H1 (cell line): Measurements from ENCODE around the gene NR2C2. TPM values are rescaled to one million over a fixed set of nuclear protein-coding genes. Genes with fewer than 3 reads are reported as not detected.

Experiments used
- CTCF ChIA-PET: fragments of 300-600 bp; sonication (Branson Sonifier 250); formaldehyde crosslinking; loops from one replicate; lab custom pipeline; 2021; ENCODE audit not compliant: partially characterized antibody; lab: Charles Lee
- POLR2A ChIA-PET: fragments of 300-600 bp; sonication (Branson Sonifier 250); formaldehyde crosslinking; loops from one replicate; lab custom pipeline; 2021; ENCODE audit warnings: inconsistent platforms; ENCODE audit not compliant: partially characterized antibody; lab: Charles Lee
- DNase-seq, 2 experiments: peaks; one replicate each; pipeline versions ENCODE4 v3.0.0 to v3.0.0-alpha.2; 2010 to 2022; ENCODE audit warnings: low spot score in 2 of 2, low read depth in 1 of 2, mixed read lengths in 1 of 2
- FAIRE-seq: peaks from 2 replicates; lab custom pipeline; 2011; peaks lifted over from hg19 to GRCh38; lab: Jason Lieb, UNC
- H2AFZ ChIP-seq: 2 replicates; pipeline ENCODE4 v1.8.1; 2012; ENCODE audit warnings: low read length, inconsistent platforms
- H2AK5ac ChIP-seq: 2 replicates; pipeline ENCODE4 v1.6.1; 2013; ENCODE audit warnings: low read depth, low read length
- H2BK120ac ChIP-seq: replicated peaks from 2 replicates; pipeline ENCODE3; 2013; ENCODE audit warnings: low read depth, low read length, inconsistent platforms
- H2BK12ac ChIP-seq: 2 replicates; pipeline ENCODE4 v1.6.1; 2013; ENCODE audit warnings: low read depth, low read length
- H2BK15ac ChIP-seq: 2 replicates; pipeline ENCODE4 v1.6.1; 2013; ENCODE audit warnings: low read length
- H2BK20ac ChIP-seq: 2 replicates; pipeline ENCODE4 v1.6.1; 2013; ENCODE audit warnings: low read length
- H2BK5ac ChIP-seq: 2 replicates; pipeline ENCODE4 v1.6.1; 2013; ENCODE audit warnings: low read depth, low read length
- H3K14ac ChIP-seq: 2 replicates; pipeline ENCODE4 v1.6.1; 2013; ENCODE audit warnings: inconsistent platforms; ENCODE audit not compliant: insufficient read length
- H3K18ac ChIP-seq: 2 replicates; pipeline ENCODE4 v1.6.1; 2013; ENCODE audit warnings: low read length; ENCODE audit errors: extremely low read depth
- H3K23ac ChIP-seq: 2 replicates; pipeline ENCODE4 v1.6.1; 2013; ENCODE audit warnings: inconsistent platforms; ENCODE audit not compliant: insufficient read length
- H3K23me2 ChIP-seq: 2 replicates; pipeline ENCODE4 v1.6.1; 2013; ENCODE audit warnings: low read depth, low read length
- H3K27ac ChIP-seq: 2 replicates; pipeline ENCODE4 v1.6.1; 2011; ENCODE audit warnings: low read depth, low read length, inconsistent platforms
- H3K27me3 ChIP-seq, 4 experiments: replicated peaks in 1 of 4; 1 replicate in 1 of 4; 2 replicates in 3 of 4; pipeline versions ENCODE4 v1.6.1 to v1.8.1; 2011 to 2013; ENCODE audit warnings: low read length in 3 of 4, mild to moderate bottlenecking in 3 of 4, inconsistent platforms in 2 of 4, mixed read lengths in 2 of 4, moderate library complexity in 1 of 4; ENCODE audit not compliant: control insufficient read depth in 3 of 4, insufficient read depth in 3 of 4; ENCODE audit errors: extremely low read depth in 1 of 4
- H3K36me3 ChIP-seq, 4 experiments: 2 replicates each; pipeline versions ENCODE4 v1.6.1 to v1.8.1; 2011 to 2013; ENCODE audit warnings: mild to moderate bottlenecking in 4 of 4, low read length in 3 of 4, moderate library complexity in 2 of 4, control low read depth in 1 of 4, inconsistent platforms in 1 of 4; ENCODE audit not compliant: insufficient read depth in 4 of 4, control insufficient read depth in 2 of 4
- H3K4ac ChIP-seq: replicated peaks from 2 replicates; pipeline ENCODE3; 2013; ENCODE audit warnings: low read length, low read depth, mixed read lengths, inconsistent platforms; ENCODE audit not compliant: insufficient read length
- H3K4me1 ChIP-seq, 4 experiments: replicated peaks in 1 of 4; 1 replicate in 1 of 4; 2 replicates in 3 of 4; pipeline versions ENCODE4 v1.6.1 to v1.8.1; 2011 to 2013; ENCODE audit warnings: low read length in 3 of 4, inconsistent platforms in 2 of 4, mixed read lengths in 1 of 4; ENCODE audit not compliant: insufficient read depth in 4 of 4, control insufficient read depth in 3 of 4
- H3K4me2 ChIP-seq, 2 experiments: 2 replicates each; pipeline versions ENCODE4 v1.6.1 to v1.8.1; 2011 to 2013; ENCODE audit warnings: low read depth in 2 of 2, low read length in 2 of 2, control low read depth in 1 of 2, inconsistent platforms in 1 of 2, mild to moderate bottlenecking in 1 of 2; ENCODE audit not compliant: insufficient read depth in 1 of 2
- H3K4me3 ChIP-seq, 4 experiments: fragments of 200-600, 300-600 bp in 1 of 4; sonication (generic), shearing (Covaris generic), sonication (Bioruptor Twin) in 1 of 4; 2 replicates each; pipeline versions ENCODE4 v1.5.1 to v1.8.1; 2011 to 2016; ENCODE audit warnings: low read length in 4 of 4, low read depth in 3 of 4, control low read depth in 2 of 4, inconsistent platforms in 2 of 4, mild to moderate bottlenecking in 2 of 4, mixed read lengths in 1 of 4, moderate library complexity in 1 of 4; ENCODE audit not compliant: insufficient read depth in 2 of 4; ENCODE audit errors: extremely low read depth in 1 of 4
- H3K56ac ChIP-seq: replicated peaks from 2 replicates; pipeline ENCODE3; 2013; ENCODE audit warnings: low read depth, mild to moderate bottlenecking, mixed read lengths, low read length, inconsistent platforms; ENCODE audit not compliant: insufficient read length
- H3K79me1 ChIP-seq: 2 replicates; pipeline ENCODE4 v1.6.1; 2013; ENCODE audit warnings: low read depth, low read length, control low read depth
- H3K79me2 ChIP-seq, 2 experiments: 2 replicates each; pipeline versions ENCODE4 v1.6.1 to v1.8.1; 2012 to 2013; ENCODE audit warnings: low read length in 2 of 2, mild to moderate bottlenecking in 2 of 2, inconsistent platforms in 1 of 2; ENCODE audit not compliant: insufficient read depth in 2 of 2, control insufficient read depth in 1 of 2
- H3K9ac ChIP-seq, 4 experiments: replicated peaks in 1 of 4; 1 replicate in 1 of 4; 2 replicates in 3 of 4; pipeline versions ENCODE4 v1.6.1 to v1.8.1; 2011 to 2013; ENCODE audit warnings: low read depth in 3 of 4, low read length in 3 of 4, control low read depth in 2 of 4, mild to moderate bottlenecking in 2 of 4, moderate library complexity in 2 of 4, inconsistent platforms in 1 of 4; ENCODE audit errors: extremely low read depth in 1 of 4
- H3K9me3 ChIP-seq, 2 experiments: 2 replicates each; pipeline versions ENCODE4 v1.6.1 to v1.8.1; 2012 to 2013; ENCODE audit warnings: mild to moderate bottlenecking in 2 of 2, moderate library complexity in 2 of 2, control low read depth in 1 of 2, inconsistent platforms in 1 of 2, low read depth in 1 of 2, low read length in 1 of 2, mixed read lengths in 1 of 2; ENCODE audit not compliant: insufficient read depth in 2 of 2
- H4K20me1 ChIP-seq, 2 experiments: replicated peaks in 1 of 2; 2 replicates each; pipeline versions ENCODE3 to v1.8.1; 2011 to 2013; ENCODE audit warnings: inconsistent platforms in 2 of 2, low read length in 2 of 2, mild to moderate bottlenecking in 1 of 2; ENCODE audit not compliant: insufficient read depth in 2 of 2, control insufficient read depth in 1 of 2
- H4K5ac ChIP-seq: 2 replicates; pipeline ENCODE4 v1.6.1; 2013; ENCODE audit warnings: low read length, low read depth, mixed read lengths, inconsistent platforms; ENCODE audit not compliant: insufficient read length
- H4K8ac ChIP-seq: 2 replicates; pipeline ENCODE4 v1.8.0; 2013; ENCODE audit warnings: mild to moderate bottlenecking, moderate library complexity, low read length, inconsistent platforms; ENCODE audit not compliant: insufficient read depth; ENCODE audit errors: extremely low read depth
- H4K91ac ChIP-seq: replicated peaks from 2 replicates; pipeline ENCODE3; 2013; ENCODE audit warnings: low read length, mixed read lengths, inconsistent platforms; ENCODE audit not compliant: insufficient read length
- CBX5 ChIP-seq: fragments of 300-800, 300-1000 bp; sonication (generic); IDR thresholded peaks from 2 replicates; pipeline ENCODE4 v1.7.1; 2016; ENCODE audit warnings: antibody characterized with exemption, low read length, low read depth
- JUND ChIP-seq: IDR thresholded peaks from 2 replicates; pipeline ENCODE4 v1.6.1; 2011; ENCODE audit warnings: mild to moderate bottlenecking, improper control_type of control experiment, low read length
- POU5F1 ChIP-seq: IDR thresholded peaks from 2 replicates; pipeline ENCODE4 v1.6.1; 2011; ENCODE audit warnings: low read depth, mild to moderate bottlenecking, low read length, moderate library complexity
- RAD21 ChIP-seq, 2 experiments: IDR thresholded peaks in 1 of 2; conservative IDR thresholded peaks in 1 of 2; 2 replicates each; pipeline ENCODE4 v1.6.1; 2011; ENCODE audit warnings: low read depth in 2 of 2, low read length in 2 of 2, improper control_type of control experiment in 1 of 2, inconsistent platforms in 1 of 2, mild to moderate bottlenecking in 1 of 2, moderate library complexity in 1 of 2
- TEAD4 ChIP-seq: IDR thresholded peaks from 2 replicates; pipeline ENCODE4 v1.6.1; 2012; ENCODE audit warnings: low read depth, low read length, inconsistent platforms, mixed read lengths
- WGBS, 2 experiments: shearing (Covaris generic) in 1 of 2; methylation state at CpG; one replicate each; pipeline versions ENCODE4 v1.1.6 to v1.1.7; 2013 to 2015; ENCODE audit warnings: low lambda C conversion rate in 2 of 2, mixed read lengths in 2 of 2, inconsistent platforms in 1 of 2, low coverage in 1 of 2, missing lambda C conversion rate in 1 of 2; ENCODE audit not compliant: insufficient replicate concordance in 2 of 2, insufficient coverage in 1 of 2, insufficient read length in 1 of 2; ENCODE audit errors: extremely low coverage in 1 of 2, missing lambda C conversion rate in 1 of 2; 5-methylcytosine and 5-hydroxymethylcytosine counted together
- polyA plus RNA-seq, 7 experiments: library from polyadenylated mRNA; depleted of rRNA in 3 of 7; stranded (reverse) in 5 of 7; unstranded in 2 of 7; fragments of >200 nt in 5 of 7; fragments of 200-250 nt in 2 of 7; gene quantifications; 1 replicate in 5 of 7; 2 replicates in 1 of 7; 4 replicates in 1 of 7; pipeline versions ENCODE4 v1.2.1 to v1.2.3, GENCODE V29; 2011 to 2013; ENCODE audit warnings: missing spikeins in 2 of 7, mixed read lengths in 2 of 7
- total RNA-seq: library from RNA; stranded (reverse); fragmentation: NEBNext Ultra II Directional; extraction: Animal tissue kit (Norgen Biotek cat#: 25700); gene quantifications from 2 replicates; pipeline ENCODE4 v1.2.1, GENCODE V29; 2021
- TF ChIP-seq, protein P1 (sequence below), 3 experiments: IDR thresholded peaks; 1 replicate in 2 of 3; 2 replicates in 1 of 3; pipeline versions ENCODE4 v1.5.1 to v1.6.1; 2011; ENCODE audit warnings: low read length in 3 of 3, mild to moderate bottlenecking in 3 of 3, inconsistent platforms in 2 of 3, low read depth in 1 of 3, moderate library complexity in 1 of 3; ENCODE audit not compliant: insufficient read depth in 1 of 3; ENCODE audit errors: control extremely low read depth in 1 of 3

NR2C2 gene
- total and polyA plus RNA-seq, 2 of the 8 experiments (the other 6 are each of a cell fraction or from before 2014, with no cell fraction given): 16.6 to 44.4 TPM

DNA sequence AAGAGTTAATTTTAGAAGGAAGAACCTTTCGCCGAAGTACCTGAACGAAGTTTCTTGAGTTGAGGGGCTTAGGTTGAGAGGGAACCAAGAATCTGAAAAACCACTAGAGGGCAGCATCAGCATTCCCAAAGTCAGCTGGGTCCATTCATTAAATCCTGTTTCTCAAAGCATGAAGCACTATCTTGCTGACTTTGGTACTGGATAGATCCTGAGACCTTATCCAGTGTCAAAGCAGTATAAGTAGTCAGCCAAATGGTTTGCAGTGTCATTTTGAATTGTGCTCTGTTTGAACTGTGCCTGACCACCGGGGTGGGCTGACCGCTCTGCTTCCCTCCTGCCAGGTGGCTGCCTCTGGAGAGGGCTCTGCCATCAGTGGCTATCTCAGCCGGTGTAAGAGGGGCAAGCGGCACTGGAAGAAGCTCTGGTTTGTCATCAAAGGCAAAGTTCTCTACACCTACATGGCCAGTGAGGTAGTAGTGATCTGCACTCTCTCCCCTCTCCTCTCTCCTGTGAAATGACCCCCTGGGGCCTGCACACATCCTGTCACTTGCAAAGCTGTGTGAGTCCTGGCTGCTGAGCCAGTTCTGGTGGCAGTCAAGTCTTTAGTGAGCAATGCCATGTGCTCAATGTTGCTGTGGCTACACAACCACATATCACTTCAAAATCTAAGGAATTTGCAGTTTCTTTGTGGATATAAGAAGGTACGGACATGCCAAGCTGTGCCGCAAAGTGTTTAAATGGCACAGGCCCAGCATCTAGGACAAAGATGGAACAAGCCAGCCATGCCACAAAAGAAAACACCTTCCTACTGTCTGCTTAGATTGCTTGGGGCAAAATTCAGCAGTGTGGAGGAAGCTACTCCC is 21.4 kb upstream of the NR2C2 start:
- Histone ChIP-seq H3K79me1 (no peaks in the 10 kb centered on the region), H3K36me3 (no peaks in the 10 kb centered on the region), H4K20me1 (peaks cover 0 to 2% of the 10 kb centered on the region in 2 experiments), H3K4me3 (no peak overlapping the region), H3K4me2 (no peak overlapping the region), H3K18ac (no peak overlapping the region), H3K4ac (no peak overlapping the region), H3K4me1 (peaks cover 0 to 7% (median under 1%) of the 10 kb centered on the region in 4 experiments; a peak in 4 of 7 replicates), H3K79me2 (no peaks in the 10 kb centered on the region), H3K9ac (no peak overlapping the region), H2AFZ (no peak overlapping the region), H4K5ac (no peak overlapping the region), H3K9me3 (no peaks in the 10 kb centered on the region), H3K23me2 (no peaks in the 10 kb centered on the region), H2AK5ac (no peak overlapping the region), H3K14ac (no peak overlapping the region), H2BK120ac (no peak overlapping the region), H4K91ac (no peak overlapping the region), H2BK5ac (no peak overlapping the region), H3K23ac (no peak overlapping the region), H3K56ac (no peak overlapping the region), H3K27ac (no peak overlapping the region), H2BK20ac (no peak overlapping the region), H2BK15ac (no peak overlapping the region), H4K8ac (no peak overlapping the region), H3K27me3 (no peaks in the 10 kb centered on the region), H2BK12ac (no peak overlapping the region)
- peak; percentile 82 for FAIRE-seq
- CTCF ChIA-PET: interaction anchor here (0.6 to 21.0 kb wide), 41 partner anchors 11 to 402 kb away, joined by 3 to 337 read pairs (median 3); partner anchors contain the start of gene C3orf20
- TF ChIP-seq JUND (no peak), POU5F1 (no peak), CBX5 (no peak), TEAD4 (0 out of 2 replicates have a peak, but pooled peaks have one; percentile 51), RAD21 (IDR thresholded peaks at IDR 0.05 in 1 of 2, conservative IDR thresholded peaks at IDR 0.05 in 1 of 2; ENCODE audit: low read depth in 2 of 2, low read length in 2 of 2) (peak; percentile 91 to 92)
- TF ChIP-seq, protein P1, sequence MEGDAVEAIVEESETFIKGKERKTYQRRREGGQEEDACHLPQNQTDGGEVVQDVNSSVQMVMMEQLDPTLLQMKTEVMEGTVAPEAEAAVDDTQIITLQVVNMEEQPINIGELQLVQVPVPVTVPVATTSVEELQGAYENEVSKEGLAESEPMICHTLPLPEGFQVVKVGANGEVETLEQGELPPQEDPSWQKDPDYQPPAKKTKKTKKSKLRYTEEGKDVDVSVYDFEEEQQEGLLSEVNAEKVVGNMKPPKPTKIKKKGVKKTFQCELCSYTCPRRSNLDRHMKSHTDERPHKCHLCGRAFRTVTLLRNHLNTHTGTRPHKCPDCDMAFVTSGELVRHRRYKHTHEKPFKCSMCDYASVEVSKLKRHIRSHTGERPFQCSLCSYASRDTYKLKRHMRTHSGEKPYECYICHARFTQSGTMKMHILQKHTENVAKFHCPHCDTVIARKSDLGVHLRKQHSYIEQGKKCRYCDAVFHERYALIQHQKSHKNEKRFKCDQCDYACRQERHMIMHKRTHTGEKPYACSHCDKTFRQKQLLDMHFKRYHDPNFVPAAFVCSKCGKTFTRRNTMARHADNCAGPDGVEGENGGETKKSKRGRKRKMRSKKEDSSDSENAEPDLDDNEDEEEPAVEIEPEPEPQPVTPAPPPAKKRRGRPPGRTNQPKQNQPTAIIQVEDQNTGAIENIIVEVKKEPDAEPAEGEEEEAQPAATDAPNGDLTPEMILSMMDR (IDR thresholded peaks at IDR 0.05; ENCODE audit: control extremely low read depth in 1 of 3, insufficient read depth in 1 of 3, low read depth in 1 of 3, low read length in 3 of 3): peak in 2 of 3 experiments; percentile 70 to 84; a peak in 3 of 4 replicates
- POLR2A ChIA-PET: interaction anchor here (0.6 to 2.5 kb wide), 5 partner anchors 14 to 279 kb away, joined by 3 to 11 read pairs (median 3); partner anchors contain the start of gene NR2C2
- WGBS, 2 experiments: 81% methylated on average over 9 of the region's 9 CpGs; no CpG with 5 or more reads in 1 of the 2 experiments
- DNase-seq: peak in 1 of 2 experiments; percentile 58
